Activated CD8-positive, alpha-beta T cell treated with anti-CD3 and anti-CD28 coated beads for 36 hours (primary cell): ENCODE data around the gene JMJD7. TPM values are rescaled to one million over a fixed set of nuclear protein-coding genes. Genes with fewer than 3 reads are reported as not detected.
A peak's percentile ranks its signal among the peaks of the same experiment; 100 is the strongest.

Experiments used
- ATAC-seq: fragments of 200-7000 bp; cut with Tn5 transposase; one replicate; pipeline ENCODE4 v1.10.0; 2021; ENCODE audit warnings: mild to moderate bottlenecking, moderate library complexity
- CTCF ChIA-PET: fragments of 350-600 bp; sonication (Branson Sonifier 250); formaldehyde crosslinking; loops from one replicate; lab custom pipeline; 2021; ENCODE audit warnings: antibody characterized with exemption; lab: Charles Lee
- POLR2A ChIA-PET: fragments of 350-600 bp; sonication (Branson Sonifier 250); formaldehyde crosslinking; loops from one replicate; lab custom pipeline; 2021; ENCODE audit warnings: antibody characterized with exemption; lab: Charles Lee
- DNase-seq: peaks from one replicate; pipeline ENCODE4 v3.0.0-alpha.2; 2020
- H3K27ac Mint-ChIP-seq: one replicate; pipeline ENCODE4 v1.8.0; 2021; ENCODE audit warnings: mild to moderate bottlenecking, mixed read lengths
- H3K27me3 Mint-ChIP-seq: one replicate; pipeline ENCODE4 v1.8.0; 2021; ENCODE audit warnings: mixed read lengths
- H3K36me3 Mint-ChIP-seq: one replicate; pipeline ENCODE4 v1.8.0; 2021; ENCODE audit warnings: low read depth, mixed read lengths
- H3K4me1 Mint-ChIP-seq: one replicate; pipeline ENCODE4 v1.8.0; 2021; ENCODE audit warnings: low read depth, mixed read lengths
- H3K4me3 Mint-ChIP-seq: one replicate; pipeline ENCODE4 v1.8.0; 2021; ENCODE audit warnings: mild to moderate bottlenecking, moderate library complexity, mixed read lengths
- H3K9me3 Mint-ChIP-seq: one replicate; pipeline ENCODE4 v1.8.0; 2021; ENCODE audit warnings: mixed read lengths
- CTCF ChIP-seq: fragments of 200-600 bp; IDR thresholded peaks from one replicate; pipeline ENCODE4 v1.8.0; 2022; ENCODE audit warnings: antibody characterized with exemption, mild to moderate bottlenecking
- intact Hi-C: fragments of 100-400 bp; cut with micrococcal nuclease; formaldehyde crosslinking; loops from one replicate; pipeline ENCODE4 v1.10.0; 2022
- total RNA-seq, 2 experiments: library from RNA; stranded (reverse); gene quantifications; one replicate each; pipeline ENCODE4 v1.2.3, GENCODE V29; 2021

Gene JMJD7
- total RNA-seq, 2 experiments from 2014 or later, result 8.2 to 13.2 TPM

GRCh38 chr15:41856716-41857115 is 28.8 kb downstream of the JMJD7 start:
- ChIA-PET CTCF (no interaction called here), POLR2A (no interaction called here)
- no peaks in the 10 kb centered on the region for H3K9me3 Mint-ChIP-seq
- TF ChIP-seq CTCF, result no peak
- DNase-seq (no peak), ATAC-seq (no peak)
- H3K36me3 Mint-ChIP-seq, result no peaks in the 10 kb centered on the region
- H3K27me3 Mint-ChIP-seq, result no peaks in the 10 kb centered on the region
- H3K4me1 Mint-ChIP-seq, result peaks cover 5% of the 10 kb centered on the region
- H3K27ac Mint-ChIP-seq, result no peak overlapping the region
- intact Hi-C loops, result no loop called here
- no peak overlapping the region for H3K4me3 Mint-ChIP-seq

GRCh38 chr15:41857316-41857715 is 29.4 kb downstream of the JMJD7 start:
- H3K27ac Mint-ChIP-seq, result no peak overlapping the region
- H3K4me3 Mint-ChIP-seq, result no peak overlapping the region
- DNase-seq, result no peak
- intact Hi-C loops, result no loop called here
- H3K27me3 Mint-ChIP-seq, result no peaks in the 10 kb centered on the region
- peaks cover 5% of the 10 kb centered on the region for H3K4me1 Mint-ChIP-seq
- no peaks in the 10 kb centered on the region for H3K36me3 Mint-ChIP-seq
- POLR2A ChIA-PET, result no interaction called here
- TF ChIP-seq CTCF, result no peak
- no peaks in the 10 kb centered on the region for H3K9me3 Mint-ChIP-seq
- no peak for ATAC-seq
- CTCF ChIA-PET, result interaction anchor here (1.7 kb wide), 1 partner anchor 84 kb away, joined by 6 read pairs; the partner anchor contains the start of gene MAPKBP1

GRCh38 chr15:41858756-41859155 is 30.9 kb downstream of the JMJD7 start:
- Mint-ChIP-seq H3K36me3 (no peaks in the 10 kb centered on the region), H3K4me3 (no peak overlapping the region), H3K4me1 (peaks cover 5% of the 10 kb centered on the region), H3K27me3 (no peaks in the 10 kb centered on the region), H3K9me3 (no peaks in the 10 kb centered on the region), H3K27ac (no peak overlapping the region)
- intact Hi-C loops, result no loop called here
- no peak for TF ChIP-seq CTCF
- ChIA-PET CTCF (interaction anchor here (1.7 kb wide), 1 partner anchor 85 kb away, joined by 6 read pairs; the partner anchor contains the start of gene MAPKBP1), POLR2A (no interaction called here)
- no peak for ATAC-seq
- DNase-seq, result no peak

- ATAC-seq, result peak; percentile 37
- CTCF ChIA-PET, result interaction anchor here (0.7 kb wide), 1 partner anchor 43 kb away, joined by 3 read pairs; no protein-coding TSS in a partner anchor
- peaks cover 5% of the 10 kb centered on the region for H3K4me1 Mint-ChIP-seq
- POLR2A ChIA-PET, result no interaction called here
- H3K36me3 Mint-ChIP-seq, result no peaks in the 10 kb centered on the region
- no peak overlapping the region for H3K4me3 Mint-ChIP-seq
- H3K27me3 Mint-ChIP-seq, result no peaks in the 10 kb centered on the region
- no peak for TF ChIP-seq CTCF
- no peak for DNase-seq
- H3K9me3 Mint-ChIP-seq, result no peaks in the 10 kb centered on the region
- no peak overlapping the region for H3K27ac Mint-ChIP-seq
- intact Hi-C loops, result no loop called here
These were observed 32.3 kb downstream of the JMJD7 start for GRCh38 chr15:41860049-41860828.

GRCh38 chr15:41861736-41862356 is 34.0 kb downstream of the JMJD7 start:
- ATAC-seq (no peak), DNase-seq (no peak)
- H3K27ac Mint-ChIP-seq, result no peak overlapping the region
- CTCF ChIA-PET, result interaction anchor here (0.9 kb wide), 1 partner anchor 19 kb away, joined by 3 read pairs; no protein-coding TSS in a partner anchor
- no peaks in the 10 kb centered on the region for H3K9me3 Mint-ChIP-seq
- POLR2A ChIA-PET, result interaction anchor here (1.9 kb wide), 1 partner anchor 17 kb away, joined by 5 read pairs; no protein-coding TSS in a partner anchor
- H3K36me3 Mint-ChIP-seq, result no peaks in the 10 kb centered on the region
- TF ChIP-seq CTCF, result no peak
- intact Hi-C loops, result no loop called here
- H3K27me3 Mint-ChIP-seq, result no peaks in the 10 kb centered on the region
- H3K4me1 Mint-ChIP-seq, result peaks cover 5% of the 10 kb centered on the region
- no peak overlapping the region for H3K4me3 Mint-ChIP-seq
